ENCODE results near the gene ARHGAP28. TPM values are rescaled to one million over a fixed set of nuclear protein-coding genes. Genes with fewer than 3 reads are reported as not detected.

The ARHGAP28 gene
- total RNA-seq, 6 experiments from 2014 or later = 0.13 to 1.7 (median 0.61) TPM; not detected in 1

- ATAC-seq = no peak
- TF ChIP-seq CTCF (IDR thresholded peaks at IDR 0.05) (no peak), POLR2A (IDR thresholded peaks at IDR 0.05) (no peak)
- Histone ChIP-seq H3K27me3 (no peaks in the 10 kb centered on the region), H3K4me3 (no peak overlapping the region), H3K27ac (no peak overlapping the region), H3K9me3 (no peaks in the 10 kb centered on the region), H3K36me3 (no peaks in the 10 kb centered on the region), H3K4me1 (no peaks in the 10 kb centered on the region)
- no peak for DNase-seq
- intact Hi-C loops (cut with DNase I) = no loop called here
- 78% methylated on average over 6 of the region's 6 CpGs for WGBS (ENCODE audit: insufficient coverage, low coverage, low lambda C conversion rate, missing lambda C conversion rate)
Measured at GRCh38 chr18:6871566-6871965, 142.1 kb downstream of the ARHGAP28 start.

- Histone ChIP-seq H3K36me3 (no peaks in the 10 kb centered on the region), H3K4me3 (no peak overlapping the region), H3K9me3 (no peaks in the 10 kb centered on the region), H3K4me1 (no peaks in the 10 kb centered on the region), H3K27ac (no peak overlapping the region), H3K27me3 (no peaks in the 10 kb centered on the region)
- DNase-seq (no peak), ATAC-seq (no peak)
- 68% methylated on average over 5 of the region's 6 CpGs for WGBS (ENCODE audit: insufficient coverage, low coverage, low lambda C conversion rate, missing lambda C conversion rate)
- intact Hi-C loops (cut with DNase I) = no loop called here
- TF ChIP-seq CTCF (IDR thresholded peaks at IDR 0.05) (no peak), POLR2A (IDR thresholded peaks at IDR 0.05) (no peak)
Measured at GRCh38 chr18:6873040-6873751, 143.7 kb downstream of the ARHGAP28 start.

GRCh38 chr18:6874315-6874714 lies 144.8 kb downstream of the ARHGAP28 start:
- DNase-seq (no peak), ATAC-seq (no peak)
- WGBS (ENCODE audit: insufficient coverage, low coverage, low lambda C conversion rate, missing lambda C conversion rate) = 38% methylated on average over 1 of the region's 1 CpG
- no peaks in the 10 kb centered on the region for H3K27me3 ChIP-seq
- no peaks in the 10 kb centered on the region for H3K36me3 ChIP-seq
- no peaks in the 10 kb centered on the region for H3K9me3 ChIP-seq
- intact Hi-C loops (cut with DNase I) = no loop called here
- H3K4me3 ChIP-seq = no peak overlapping the region
- no peak overlapping the region for H3K27ac ChIP-seq
- TF ChIP-seq CTCF (IDR thresholded peaks at IDR 0.05) = no peak
- TF ChIP-seq POLR2A (IDR thresholded peaks at IDR 0.05) = no peak
- no peaks in the 10 kb centered on the region for H3K4me1 ChIP-seq

- Histone ChIP-seq H3K36me3 (no peaks in the 10 kb centered on the region), H3K4me1 (no peaks in the 10 kb centered on the region), H3K27ac (no peak overlapping the region), H3K9me3 (no peaks in the 10 kb centered on the region), H3K4me3 (no peak overlapping the region), H3K27me3 (no peaks in the 10 kb centered on the region)
- TF ChIP-seq POLR2A (IDR thresholded peaks at IDR 0.05) (no peak), CTCF (IDR thresholded peaks at IDR 0.05) (no peak)
- no peak for ATAC-seq
- intact Hi-C loops (cut with DNase I) = no loop called here
- no peak for DNase-seq
- WGBS (ENCODE audit: insufficient coverage, low coverage, low lambda C conversion rate, missing lambda C conversion rate) = 56% methylated on average over 6 of the region's 6 CpGs
Measured at GRCh38 chr18:6875749-6876148, 146.2 kb downstream of the ARHGAP28 start.

Data from right lobe of liver (tissue), 6 donors.